Muscle layer of colon (tissue), 2 donors: Measurements from ENCODE around the gene VAMP1.
"Not testable (repeated sequence)": the region's sequence is repeated elsewhere in the genome, so short reads cannot be mapped to it uniquely, and the experiment has no call there.

ENCODE experiments used
- H3K27ac ChIP-seq: one replicate; pipeline ENCODE4 v1.7.0; 2013; ENCODE audit warnings: low read depth, mild to moderate bottlenecking, low read length, moderate library complexity
- H3K27me3 ChIP-seq, 2 donors: one replicate each; pipeline ENCODE4 v1.7.0; 2013; ENCODE audit warnings: low read length in 2 of 2, mild to moderate bottlenecking in 2 of 2; ENCODE audit not compliant: insufficient read depth in 2 of 2, control insufficient read depth in 1 of 2
- H3K36me3 ChIP-seq: one replicate; pipeline ENCODE4 v1.7.0; 2013; ENCODE audit warnings: mild to moderate bottlenecking, low read length; ENCODE audit not compliant: insufficient read depth
- H3K4me1 ChIP-seq: one replicate; pipeline ENCODE4 v1.7.0; 2013; ENCODE audit warnings: mild to moderate bottlenecking, low read length; ENCODE audit not compliant: insufficient read depth
- H3K4me3 ChIP-seq, 2 donors: one replicate each; pipeline ENCODE4 v1.7.0; 2013; ENCODE audit warnings: low read length in 2 of 2, low read depth in 1 of 2, mild to moderate bottlenecking in 1 of 2, moderate library complexity in 1 of 2
- H3K9ac ChIP-seq: one replicate; pipeline ENCODE4 v1.7.0; 2013; ENCODE audit warnings: low read length
- H3K9me3 ChIP-seq: one replicate; pipeline ENCODE4 v1.7.0; 2013; ENCODE audit warnings: mild to moderate bottlenecking, low read length
- donor health status: abdominal sarcoma.
- donor health status: Adenocarcinoma of cecum.

VAMP1 gene

GRCh38 chr12:6468283-6468575 lies 2.2 kb downstream of the VAMP1 start:
- Histone ChIP-seq H3K9ac (no peak overlapping the region), H3K27me3 (no peaks in the 10 kb centered on the region), H3K4me1 (peaks cover 29% of the 10 kb centered on the region), H3K9me3 (no peaks in the 10 kb centered on the region), H3K36me3 (peaks cover 40% of the 10 kb centered on the region), H3K27ac (no peak overlapping the region), H3K4me3 (no peak overlapping the region)

- H3K4me1 ChIP-seq, result peaks cover 32% of the 10 kb centered on the region
- peaks cover 45% of the 10 kb centered on the region for H3K36me3 ChIP-seq
- not testable (repeated sequence) for H3K27me3 ChIP-seq, H3K9ac ChIP-seq, H3K27ac ChIP-seq, H3K4me3 ChIP-seq, H3K9me3 ChIP-seq
Observed at GRCh38 chr12:6467571-6468282, 2.8 kb downstream of the VAMP1 start.

GRCh38 chr12:6466751-6467150 lies 3.7 kb downstream of the VAMP1 start:
- not testable (repeated sequence) for H3K9me3 ChIP-seq, H3K4me3 ChIP-seq, H3K27me3 ChIP-seq, H3K9ac ChIP-seq, H3K27ac ChIP-seq
- Histone ChIP-seq H3K4me1 (peaks cover 39% of the 10 kb centered on the region), H3K36me3 (peaks cover 54% of the 10 kb centered on the region)

- no peak overlapping the region for H3K27ac ChIP-seq
- peaks cover 39% of the 10 kb centered on the region for H3K4me1 ChIP-seq
- H3K9me3 ChIP-seq, result no peaks in the 10 kb centered on the region
- H3K27me3 ChIP-seq, result no peaks in the 10 kb centered on the region
- H3K9ac ChIP-seq, result no peak overlapping the region
- no peak overlapping the region for H3K4me3 ChIP-seq
- peaks cover 59% of the 10 kb centered on the region for H3K36me3 ChIP-seq
Observed at GRCh38 chr12:6466184-6466573, 4.3 kb downstream of the VAMP1 start.

GRCh38 chr12:6465467-6466183 lies 4.9 kb downstream of the VAMP1 start:
- Histone ChIP-seq H3K36me3 (peaks cover 65% of the 10 kb centered on the region), H3K27ac (no peak overlapping the region), H3K4me1 (peaks cover 39% of the 10 kb centered on the region), H3K4me3 (no peak overlapping the region), H3K9ac (no peak overlapping the region), H3K27me3 (no peaks in the 10 kb centered on the region), H3K9me3 (no peaks in the 10 kb centered on the region)

- Histone ChIP-seq H3K4me3 (no peak overlapping the region), H3K4me1 (peaks cover 36% of the 10 kb centered on the region), H3K27me3 (no peaks in the 10 kb centered on the region), H3K9me3 (no peaks in the 10 kb centered on the region), H3K27ac (peak overlapping the region; percentile 6), H3K36me3 (peaks cover 71% of the 10 kb centered on the region), H3K9ac (no peak overlapping the region)
Observed at GRCh38 chr12:6464531-6464930, 5.9 kb downstream of the VAMP1 start.

- Histone ChIP-seq H3K27me3 (no peaks in the 10 kb centered on the region), H3K4me3 (no peak overlapping the region), H3K36me3 (peaks cover 77% of the 10 kb centered on the region), H3K27ac (peak overlapping the region; percentile 6), H3K9ac (no peak overlapping the region), H3K9me3 (no peaks in the 10 kb centered on the region), H3K4me1 (peaks cover 29% of the 10 kb centered on the region)
Observed at GRCh38 chr12:6463858-6464257, 6.6 kb downstream of the VAMP1 start.

GRCh38 chr12:6463216-6463615 lies 7.3 kb downstream of the VAMP1 start:
- no peaks in the 10 kb centered on the region for H3K27me3 ChIP-seq
- H3K36me3 ChIP-seq, result peaks cover 79% of the 10 kb centered on the region
- no peak overlapping the region for H3K27ac ChIP-seq

GRCh38 chr12:6462234-6462995 lies 8.1 kb downstream of the VAMP1 start:
- Histone ChIP-seq H3K27me3 (no peaks in the 10 kb centered on the region), H3K9ac (no peak overlapping the region), H3K4me3 (no peak overlapping the region), H3K4me1 (peaks cover 18% of the 10 kb centered on the region), H3K27ac (peak overlapping the region; percentile 19), H3K36me3 (peaks cover 82% of the 10 kb centered on the region), H3K9me3 (no peaks in the 10 kb centered on the region)

More at GRCh38 chr12:6463216-6463615, 7.3 kb downstream of the VAMP1 start:
- Histone ChIP-seq H3K9ac (no peak overlapping the region), H3K4me3 (no peak overlapping the region), H3K4me1 (peaks cover 22% of the 10 kb centered on the region), H3K9me3 (no peaks in the 10 kb centered on the region)

- H3K36me3 ChIP-seq, result peaks cover 87% of the 10 kb centered on the region
Observed at GRCh38 chr12:6461401-6462233, 8.9 kb downstream of the VAMP1 start.

More at GRCh38 chr12:6461401-6462233, 8.9 kb downstream of the VAMP1 start:
- H3K9ac ChIP-seq, result no peak overlapping the region
- peak overlapping the region; percentile 19 for H3K27ac ChIP-seq
- no peaks in the 10 kb centered on the region for H3K9me3 ChIP-seq
- no peak overlapping the region for H3K4me3 ChIP-seq
- H3K4me1 ChIP-seq, result peaks cover 18% of the 10 kb centered on the region
- H3K27me3 ChIP-seq, result no peaks in the 10 kb centered on the region
